Head of caudate nucleus (tissue), 42 donors: ENCODE data around the gene SMIM27.
"Not testable (repeated sequence)": the region's sequence is repeated elsewhere in the genome, so short reads cannot be mapped to it uniquely, and the experiment has no call there.

Experiments used
- DNase-seq, 42 donors: peaks; one replicate each; pipeline versions ENCODE4 v3.0.0 to v3.0.0-alpha.2; 2020 to 2021; ENCODE audit warnings: mixed read lengths in 7 of 42
- intact Hi-C: fragments of 100-400 bp; cut with DNase I; formaldehyde crosslinking; loops from one replicate; pipeline ENCODE4 v1.15.0; 2022

SMIM27 gene

DNA sequence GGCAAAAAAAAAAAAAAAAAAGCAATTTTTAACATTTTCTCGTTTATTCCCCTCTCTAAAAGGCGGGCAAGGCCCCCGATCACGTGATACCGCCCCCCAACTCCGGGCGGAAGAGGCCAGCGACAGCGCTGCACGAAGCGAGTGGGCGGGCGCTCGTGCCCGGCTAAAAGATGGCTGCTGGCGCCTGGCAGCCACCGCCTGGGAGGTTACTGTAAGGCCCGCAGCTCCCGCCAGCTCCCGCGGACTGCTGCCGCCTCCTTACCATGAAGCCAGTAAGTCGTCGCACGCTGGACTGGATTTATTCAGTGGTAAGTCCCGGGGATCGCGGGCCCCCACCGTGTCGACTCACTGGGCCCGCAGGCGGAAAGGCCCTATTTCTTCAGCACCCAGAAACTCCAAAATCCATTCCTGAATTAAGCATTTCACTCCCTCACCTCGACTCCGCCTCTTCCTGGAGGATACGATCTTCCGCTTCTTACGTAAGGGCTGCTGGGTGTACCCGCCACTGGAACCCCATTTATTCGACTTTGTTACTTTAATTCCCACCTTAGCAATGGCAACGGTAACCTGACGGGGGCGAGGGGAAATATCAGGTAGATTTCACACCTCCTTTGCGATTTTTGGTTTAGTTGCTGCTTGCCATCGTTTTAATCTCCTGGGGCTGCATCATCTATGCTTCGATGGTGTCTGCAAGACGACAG lies at the start of gene SMIM27, which contains the start of gene TOPORS:
SMIM27 (plus strand) TSS at position 156 of the 701 bp plus-strand sequence; CDS start at position 264, 108 bp downstream.
TOPORS (minus strand) TSS at position 415 of the 701 bp plus-strand sequence; CDS start at position 265, 150 bp downstream.
- intact Hi-C loops = no loop called here
- DNase-seq = peak; percentile 82 to 97 (median 92)

GRCh38 chr9:32502464-32502863 lies 49.7 kb upstream of the SMIM27 start:
- intact Hi-C loops = no loop called here

DNA sequence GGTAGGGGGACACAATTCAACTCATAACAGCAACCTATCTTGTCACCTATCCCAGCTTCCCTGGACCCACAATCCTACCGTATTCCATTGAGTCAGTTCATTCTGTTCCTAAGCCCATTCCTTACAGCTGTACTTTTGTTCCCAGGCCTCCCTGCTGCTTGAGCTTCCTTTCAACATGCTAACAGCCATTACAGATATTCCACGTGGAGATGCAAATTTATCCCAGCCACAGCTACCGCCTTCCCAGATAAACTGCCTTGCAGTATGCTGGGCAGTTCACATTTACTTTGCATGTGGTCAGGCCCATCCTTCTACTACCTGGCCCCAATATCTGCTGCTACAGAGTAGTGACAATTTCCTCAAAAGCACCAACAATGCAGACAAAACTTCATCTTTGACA lies 49.1 kb upstream of the SMIM27 start:
- intact Hi-C loops = no loop called here
- DNase-seq = no peak

More at GRCh38 chr9:32502464-32502863, 49.7 kb upstream of the SMIM27 start:
- DNase-seq = no peak

- no peak for DNase-seq
- intact Hi-C loops = no loop called here
Measured at GRCh38 chr9:32508728-32509127, 43.4 kb upstream of the SMIM27 start.

GRCh38 chr9:32516241-32516640 lies 35.9 kb upstream of the SMIM27 start:
- intact Hi-C loops = no loop called here
- DNase-seq = no peak

- intact Hi-C loops = no loop called here
- DNase-seq = no peak
Measured at GRCh38 chr9:32518276-32518675, 33.9 kb upstream of the SMIM27 start.

DNA sequence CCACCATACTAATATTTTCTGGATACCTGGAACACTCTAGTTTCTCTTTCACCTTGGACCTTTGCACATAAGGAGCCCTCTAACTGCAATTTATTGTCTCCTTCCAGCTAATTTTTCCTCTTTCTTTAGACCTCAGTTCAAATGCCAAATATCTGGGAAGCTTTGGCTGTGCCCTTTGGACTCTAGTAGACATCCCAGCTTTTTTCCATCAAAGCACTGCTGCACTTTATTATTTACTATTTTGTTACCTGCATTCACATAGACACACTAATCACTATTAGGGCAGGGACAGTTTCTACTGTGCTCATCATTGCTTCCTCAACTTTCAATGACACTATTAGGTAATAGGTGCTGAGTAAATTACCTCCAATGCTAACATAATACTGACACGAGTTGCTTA lies 28.2 kb upstream of the SMIM27 start:
- no peak for DNase-seq
- intact Hi-C loops = loop anchor here (10.0 kb wide), 1 partner anchor 139 kb away; the partner anchor contains the start of gene ACO1

DNA sequence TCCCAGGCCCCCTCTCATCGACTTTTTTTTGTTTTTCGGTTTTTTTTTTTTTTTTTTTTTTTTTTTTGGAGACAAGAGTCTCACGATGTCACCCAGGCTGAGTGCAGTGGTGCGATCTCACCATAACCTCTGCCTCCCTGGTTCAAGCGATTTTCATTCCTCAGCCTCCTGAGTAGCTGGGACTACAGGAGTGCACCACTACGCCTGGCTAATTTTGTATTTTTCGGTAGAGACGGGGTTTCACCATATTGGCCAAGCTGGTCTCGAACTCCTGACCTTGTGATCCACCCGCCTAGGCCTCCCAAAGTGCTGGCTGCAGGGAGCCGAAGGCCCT lies 27.6 kb upstream of the SMIM27 start:
- intact Hi-C loops = loop anchor here (10.0 kb wide), 1 partner anchor 140 kb away; the partner anchor contains the start of gene ACO1
- not testable (repeated sequence) for DNase-seq

- intact Hi-C loops = loop anchor here (10.0 kb wide), 1 partner anchor 140 kb away; the partner anchor contains the start of gene ACO1
- peak in 4 of 42 donors; percentile 6 to 52 (median 30) for DNase-seq
Measured at GRCh38 chr9:32524892-32525708, 27.0 kb upstream of the SMIM27 start.

DNA sequence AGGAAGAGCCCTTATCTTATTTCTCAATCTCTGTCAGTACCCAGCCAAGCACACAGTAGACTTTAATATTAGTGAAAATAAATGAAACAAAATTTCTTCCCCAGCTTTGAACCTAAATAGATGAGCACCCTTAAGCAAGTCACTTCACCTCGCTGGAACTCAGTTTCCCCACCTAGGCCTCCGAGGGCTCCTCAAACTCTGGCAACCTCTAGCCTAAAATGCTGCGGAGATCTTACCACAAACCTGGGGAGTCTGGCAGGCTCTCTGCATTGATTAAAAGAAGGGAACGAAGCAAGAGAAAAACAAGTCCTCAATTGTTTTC lies 26.5 kb upstream of the SMIM27 start:
- peak in 2 of 42 donors; percentile 4 to 12 for DNase-seq
- intact Hi-C loops = loop anchor here (10.0 kb wide), 1 partner anchor 141 kb away; the partner anchor contains the start of gene ACO1

GRCh38 chr9:32526041-32526706 lies 26.0 kb upstream of the SMIM27 start, which contains the start of gene RIGI:
Gene RIGI, minus strand, starts transcription at chr9:32526196. Its CDS starts 30 bp downstream, at chr9:32526166.
- intact Hi-C loops = loop anchor here (10.0 kb wide), 1 partner anchor 141 kb away; the partner anchor contains the start of gene ACO1
- DNase-seq = peak; percentile 77 to 96 (median 88)

- no peak for DNase-seq
- intact Hi-C loops = loop anchor here (10.0 kb wide), 1 partner anchor 142 kb away; the partner anchor contains the start of gene ACO1
Measured at GRCh38 chr9:32526707-32527048, 25.4 kb upstream of the SMIM27 start.

- intact Hi-C loops = no loop called here
- DNase-seq = no peak
Measured at GRCh38 chr9:32533336-32533735, 18.8 kb upstream of the SMIM27 start.

DNA sequence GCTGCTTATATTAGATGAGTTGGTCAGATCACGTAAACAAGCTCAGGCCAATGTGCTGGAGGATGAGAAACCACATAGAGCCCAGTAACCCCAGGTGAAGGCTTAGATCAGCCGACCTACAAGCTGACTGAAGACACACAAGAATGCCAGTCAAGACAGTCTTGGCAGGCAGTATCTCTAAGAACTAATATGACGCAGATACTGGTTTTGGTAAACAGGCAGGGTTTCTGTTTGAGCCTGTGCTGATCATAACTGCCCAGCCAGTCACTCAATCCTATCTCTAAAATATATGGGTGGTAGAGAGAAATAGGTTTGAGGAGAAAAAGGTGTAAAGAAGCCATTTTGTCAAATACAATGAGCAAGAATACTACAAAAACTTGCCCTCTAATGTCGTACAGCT lies 18.3 kb upstream of the SMIM27 start:
- intact Hi-C loops = no loop called here
- no peak for DNase-seq

- intact Hi-C loops = no loop called here
- no peak for DNase-seq
Measured at GRCh38 chr9:32543047-32543446, 9.1 kb upstream of the SMIM27 start.

DNA sequence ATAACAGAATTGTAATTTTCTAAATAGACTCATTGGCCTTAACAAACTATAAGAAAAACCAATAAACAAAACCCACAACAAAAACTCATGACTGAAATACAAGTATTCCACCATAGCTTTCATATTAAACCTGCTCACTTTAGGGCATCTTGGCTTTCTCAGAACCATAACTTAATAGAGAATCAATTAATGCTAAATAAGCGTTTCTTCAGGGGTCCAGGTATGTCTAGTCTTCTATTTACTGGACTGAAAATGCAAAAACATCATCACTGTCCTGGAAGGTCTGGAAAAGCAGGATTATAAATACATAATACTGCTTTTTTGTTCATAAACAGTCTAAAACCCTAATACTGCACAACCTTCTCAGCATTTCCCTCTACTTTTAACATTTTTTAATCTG lies 6.2 kb upstream of the SMIM27 start:
- DNase-seq = no peak
- intact Hi-C loops = no loop called here

DNA sequence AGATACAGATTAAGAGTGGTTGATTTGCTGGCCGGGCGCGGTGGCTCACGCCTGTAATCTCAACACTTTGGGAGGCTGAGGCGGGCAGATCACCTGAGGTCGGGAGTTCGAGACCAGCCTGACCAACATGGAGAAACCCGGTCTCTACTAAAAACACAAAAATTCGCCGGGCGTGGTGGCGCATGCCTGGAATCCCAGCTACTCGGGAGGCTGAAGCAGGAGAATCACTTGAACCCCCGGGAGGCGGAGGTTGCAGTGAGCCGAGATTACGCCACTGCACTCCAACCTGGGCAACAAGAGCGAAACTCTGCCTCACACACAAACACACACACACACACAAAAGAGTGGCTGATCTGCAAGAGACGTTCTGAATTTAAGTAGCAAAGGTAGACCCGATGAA lies 3.9 kb upstream of the SMIM27 start:
- intact Hi-C loops, DNase-seq: not testable (repeated sequence)

DNA sequence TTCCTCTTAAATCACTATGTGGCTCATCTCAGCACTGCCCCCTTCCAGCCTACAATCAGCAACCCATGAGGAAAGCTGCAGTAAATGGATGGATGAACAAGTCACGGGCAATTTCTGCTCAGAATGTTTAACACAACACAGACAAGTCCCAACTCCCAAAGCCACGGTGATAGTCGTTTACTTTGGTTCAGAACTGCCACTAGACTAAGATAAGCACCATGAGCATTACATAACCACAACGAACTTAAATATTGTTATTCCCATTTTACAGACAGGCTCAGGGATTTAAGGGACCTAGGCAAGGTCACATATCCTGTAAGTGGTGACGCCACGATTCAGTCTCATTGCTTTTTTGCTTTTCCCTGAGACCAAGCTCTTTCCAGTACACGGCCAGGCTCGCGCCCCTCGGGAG lies 2.0 kb upstream of the SMIM27 start:
- peak in 19 of 42 donors; percentile 14 to 66 (median 30) for DNase-seq
- intact Hi-C loops = no loop called here

- DNase-seq = peak; percentile 89 to 98 (median 96)
- intact Hi-C loops = no loop called here
Measured at GRCh38 chr9:32550562-32551275, 1.4 kb upstream of the SMIM27 start.
